Mesenchymal stem cell (in vitro differentiated cells and primary cell): Measurements from ENCODE around the gene NSL1.

Experiments
- DNase-seq: peaks from one replicate; pipeline ENCODE4 v3.0.0-alpha.2; 2013
- H2AFZ ChIP-seq: one replicate; pipeline ENCODE4 v1.6.1; 2013; ENCODE audit warnings: low read depth, mild to moderate bottlenecking, control low read depth, inconsistent platforms, low read length, moderate library complexity
- H2AK5ac ChIP-seq: 2 replicates; pipeline ENCODE4 v1.6.1; 2013; ENCODE audit warnings: low read length, moderate library complexity, mild to moderate bottlenecking, inconsistent platforms; ENCODE audit not compliant: severe bottlenecking
- H2BK120ac ChIP-seq: one replicate; pipeline ENCODE4 v1.6.1; 2013; ENCODE audit warnings: low read depth, mild to moderate bottlenecking, inconsistent platforms, low read length, moderate library complexity
- H2BK12ac ChIP-seq, 2 experiments: one replicate each; pipeline ENCODE4 v1.6.1; 2013; ENCODE audit warnings: inconsistent platforms in 2 of 2, low read length in 2 of 2, mild to moderate bottlenecking in 2 of 2, moderate library complexity in 2 of 2, control low read depth in 1 of 2
- H2BK15ac ChIP-seq: one replicate; pipeline ENCODE4 v1.6.1; 2013; ENCODE audit warnings: mild to moderate bottlenecking, low read depth, inconsistent platforms; ENCODE audit not compliant: poor library complexity, severe bottlenecking
- H2BK5ac ChIP-seq: 2 replicates; pipeline ENCODE4 v1.6.1; 2013; ENCODE audit warnings: low read depth, mild to moderate bottlenecking, low read length, control low read depth, inconsistent platforms; ENCODE audit not compliant: poor library complexity, severe bottlenecking
- H3K14ac ChIP-seq, 2 experiments: one replicate each; pipeline ENCODE4 v1.6.1; 2013; ENCODE audit warnings: inconsistent platforms in 2 of 2, low read length in 2 of 2, control low read depth in 1 of 2, mild to moderate bottlenecking in 1 of 2, moderate library complexity in 1 of 2
- H3K18ac ChIP-seq, 2 experiments: one replicate each; pipeline ENCODE4 v1.6.1; 2013; ENCODE audit warnings: inconsistent platforms in 2 of 2, low read length in 2 of 2, control low read depth in 1 of 2, low read depth in 1 of 2, mild to moderate bottlenecking in 1 of 2
- H3K23ac ChIP-seq, 2 experiments: one replicate each; pipeline ENCODE4 v1.6.1; 2013; ENCODE audit warnings: inconsistent platforms in 2 of 2, low read length in 2 of 2, mild to moderate bottlenecking in 2 of 2, moderate library complexity in 2 of 2, control low read depth in 1 of 2
- H3K27ac ChIP-seq: 2 replicates; pipeline ENCODE4 v1.5.1; 2013; ENCODE audit warnings: mild to moderate bottlenecking, moderate library complexity, low read length, control low read depth, inconsistent platforms; ENCODE audit not compliant: poor library complexity, severe bottlenecking
- H3K27me3 ChIP-seq, 2 experiments: 2 replicates each; pipeline versions ENCODE4 v1.6.1 to v1.7.0; 2013; ENCODE audit warnings: low read length in 2 of 2, mild to moderate bottlenecking in 2 of 2, moderate library complexity in 2 of 2, control low read depth in 1 of 2, inconsistent platforms in 1 of 2; ENCODE audit not compliant: control insufficient read depth in 1 of 2, insufficient read depth in 1 of 2
- H3K36me3 ChIP-seq, 2 experiments: 2 replicates each; pipeline versions ENCODE4 v1.6.1 to v1.7.0; 2013; ENCODE audit warnings: low read length in 2 of 2, control low read depth in 1 of 2, inconsistent platforms in 1 of 2, low read depth in 1 of 2, mild to moderate bottlenecking in 1 of 2; ENCODE audit not compliant: insufficient read depth in 2 of 2, control insufficient read depth in 1 of 2
- H3K4ac ChIP-seq, 2 experiments: one replicate each; pipeline ENCODE4 v1.6.1; 2013; ENCODE audit warnings: inconsistent platforms in 2 of 2, low read length in 2 of 2, mild to moderate bottlenecking in 2 of 2, moderate library complexity in 2 of 2, control low read depth in 1 of 2, low read depth in 1 of 2
- H3K4me1 ChIP-seq: 2 replicates; pipeline ENCODE4 v1.6.1; 2013; ENCODE audit warnings: low read depth, low read length, control low read depth; ENCODE audit not compliant: control insufficient read depth, insufficient read depth
- H3K4me2 ChIP-seq: 2 replicates; pipeline ENCODE4 v1.6.1; 2013; ENCODE audit warnings: low read length, mild to moderate bottlenecking, inconsistent platforms; ENCODE audit not compliant: poor library complexity, severe bottlenecking
- H3K4me3 ChIP-seq, 2 experiments: 2 replicates each; pipeline versions ENCODE4 v1.5.1 to v1.7.0; 2013; ENCODE audit warnings: low read length in 2 of 2, mild to moderate bottlenecking in 2 of 2, control low read depth in 1 of 2, low read depth in 1 of 2; ENCODE audit not compliant: insufficient read depth in 1 of 2
- H3K79me1 ChIP-seq: replicated peaks from 2 replicates; pipeline ENCODE4 v1.6.1; 2013; ENCODE audit warnings: mild to moderate bottlenecking, control low read depth, low read length, inconsistent platforms; ENCODE audit not compliant: poor library complexity, severe bottlenecking
- H3K9ac ChIP-seq: 2 replicates; pipeline ENCODE4 v1.7.0; 2013; ENCODE audit warnings: mild to moderate bottlenecking, low read length, moderate library complexity
- H3K9me3 ChIP-seq: 2 replicates; pipeline ENCODE4 v1.7.0; 2013; ENCODE audit warnings: mild to moderate bottlenecking, low read length; ENCODE audit not compliant: control insufficient read depth
- H4K8ac ChIP-seq: one replicate; pipeline ENCODE4 v1.6.1; 2013; ENCODE audit warnings: inconsistent platforms, mild to moderate bottlenecking, low read length, moderate library complexity
- H4K91ac ChIP-seq: one replicate; pipeline ENCODE4 v1.6.1; 2013; ENCODE audit warnings: mild to moderate bottlenecking, low read length, inconsistent platforms
- WGBS: methylation state at CpG from one replicate; pipeline ENCODE4 v1.1.7; 2013; ENCODE audit warnings: mixed read lengths; 5-methylcytosine and 5-hydroxymethylcytosine counted together

NSL1 gene

GRCh38 chr1:212754680-212755079 is 36.9 kb downstream of the NSL1 start:
- WGBS = 38% methylated on average over 1 of the region's 1 CpG
- no peak overlapping the region for H3K18ac ChIP-seq
- no peak overlapping the region for H2BK15ac ChIP-seq
- H2AFZ ChIP-seq = no peak overlapping the region
- peaks cover 0 to 4% of the 10 kb centered on the region in 2 experiments for H3K36me3 ChIP-seq
- no peak overlapping the region for H3K4me2 ChIP-seq
- no peak overlapping the region for H4K8ac ChIP-seq
- H2BK120ac ChIP-seq = no peak overlapping the region
- no peak overlapping the region for H3K4me3 ChIP-seq
- H2AK5ac ChIP-seq = no peak overlapping the region
- peak; percentile 24 for DNase-seq
- no peak overlapping the region for H2BK5ac ChIP-seq
- no peak overlapping the region for H4K91ac ChIP-seq
- H3K14ac ChIP-seq = no peak overlapping the region
- no peak overlapping the region for H3K27ac ChIP-seq
- no peak overlapping the region for H2BK12ac ChIP-seq
- no peaks in the 10 kb centered on the region for H3K9me3 ChIP-seq
- no peak overlapping the region for H3K9ac ChIP-seq
- H3K4ac ChIP-seq = no peak overlapping the region
- no peaks in the 10 kb centered on the region for H3K27me3 ChIP-seq
- peaks cover 19% of the 10 kb centered on the region for H3K79me1 ChIP-seq
- no peak overlapping the region for H3K23ac ChIP-seq
- no peaks in the 10 kb centered on the region for H3K4me1 ChIP-seq

- Histone ChIP-seq H2BK15ac (no peak overlapping the region), H2BK5ac (no peak overlapping the region), H3K9ac (no peak overlapping the region), H3K4ac (no peak overlapping the region), H3K9me3 (no peaks in the 10 kb centered on the region), H2AK5ac (no peak overlapping the region), H3K4me2 (no peak overlapping the region), H3K4me3 (no peak overlapping the region), H2AFZ (no peak overlapping the region), H3K14ac (no peak overlapping the region), H2BK12ac (no peak overlapping the region), H3K18ac (peak overlapping the region in 1 of 2 experiments; percentile 21), H3K4me1 (no peaks in the 10 kb centered on the region), H3K79me1 (peaks cover 15% of the 10 kb centered on the region), H3K27me3 (no peaks in the 10 kb centered on the region), H4K91ac (no peak overlapping the region), H4K8ac (no peak overlapping the region), H3K23ac (no peak overlapping the region), H3K36me3 (peaks cover 0 to 4% of the 10 kb centered on the region in 2 experiments), H3K27ac (no peak overlapping the region), H2BK120ac (no peak overlapping the region)
- no peak for DNase-seq
- 88% methylated on average over 8 of the region's 8 CpGs for WGBS
Observed at GRCh38 chr1:212754193-212754592, 37.4 kb downstream of the NSL1 start.

- H3K9me3 ChIP-seq = no peaks in the 10 kb centered on the region
- no peaks in the 10 kb centered on the region for H3K27me3 ChIP-seq
- H4K91ac ChIP-seq = no peak overlapping the region
- no peak overlapping the region for H2BK5ac ChIP-seq
- H2BK12ac ChIP-seq = no peak overlapping the region
- H2BK120ac ChIP-seq = no peak overlapping the region
- H3K4me2 ChIP-seq = no peak overlapping the region
- no peak overlapping the region for H3K18ac ChIP-seq
- H3K14ac ChIP-seq = no peak overlapping the region
- DNase-seq = no peak
- H3K4me3 ChIP-seq = no peak overlapping the region
- no peak overlapping the region for H3K23ac ChIP-seq
- H3K79me1 ChIP-seq = peaks cover 13% of the 10 kb centered on the region
- no peak overlapping the region for H2AK5ac ChIP-seq
- no peak overlapping the region for H3K4ac ChIP-seq
- peak overlapping the region; percentile 80 for H3K9ac ChIP-seq
- no peaks in the 10 kb centered on the region for H3K4me1 ChIP-seq
- peaks cover 0 to 4% of the 10 kb centered on the region in 2 experiments for H3K36me3 ChIP-seq
- no peak overlapping the region for H2BK15ac ChIP-seq
- H4K8ac ChIP-seq = no peak overlapping the region
- H2AFZ ChIP-seq = no peak overlapping the region
- no peak overlapping the region for H3K27ac ChIP-seq
Observed at GRCh38 chr1:212753749-212754148, 37.8 kb downstream of the NSL1 start.

GRCh38 chr1:212752934-212753497 is 38.6 kb downstream of the NSL1 start:
- peaks cover 0 to 4% of the 10 kb centered on the region in 2 experiments for H3K36me3 ChIP-seq
- H3K79me1 ChIP-seq = peaks cover 13% of the 10 kb centered on the region
- no peak overlapping the region for H3K23ac ChIP-seq
- no peak overlapping the region for H4K8ac ChIP-seq
- no peaks in the 10 kb centered on the region for H3K9me3 ChIP-seq
- peak overlapping the region in 1 of 2 experiments; percentile 77 for H3K4me3 ChIP-seq
- no peak overlapping the region for H2BK15ac ChIP-seq
- H2BK120ac ChIP-seq = no peak overlapping the region
- H2BK5ac ChIP-seq = no peak overlapping the region
- DNase-seq = peak; percentile 62
- H3K4me2 ChIP-seq = no peak overlapping the region
- peak overlapping the region in 1 of 2 experiments; percentile 28 for H3K14ac ChIP-seq
- no peaks in the 10 kb centered on the region for H3K4me1 ChIP-seq
- no peak overlapping the region for H3K27ac ChIP-seq
- H2AFZ ChIP-seq = no peak overlapping the region
- no peaks in the 10 kb centered on the region for H3K27me3 ChIP-seq
- H3K9ac ChIP-seq = peak overlapping the region; percentile 80
- no peak overlapping the region for H2BK12ac ChIP-seq
- H3K4ac ChIP-seq = no peak overlapping the region
- peak overlapping the region in 1 of 2 experiments; percentile 30 for H3K18ac ChIP-seq
- 81% methylated on average over 2 of the region's 3 CpGs for WGBS
- no peak overlapping the region for H4K91ac ChIP-seq
- no peak overlapping the region for H2AK5ac ChIP-seq
